ENCODE data around the gene ACTN4. TPM values are rescaled to one million over a fixed set of nuclear protein-coding genes. Genes with fewer than 3 reads are reported as not detected.
"Not testable (repeated sequence)": the region's sequence is repeated elsewhere in the genome, so short reads cannot be mapped to it uniquely, and the experiment has no call there.

The ACTN4 gene
- total and polyA plus RNA-seq, 2 of the 4 experiments (the other 2 are of a cell fraction): 541 to 659 TPM

DNA sequence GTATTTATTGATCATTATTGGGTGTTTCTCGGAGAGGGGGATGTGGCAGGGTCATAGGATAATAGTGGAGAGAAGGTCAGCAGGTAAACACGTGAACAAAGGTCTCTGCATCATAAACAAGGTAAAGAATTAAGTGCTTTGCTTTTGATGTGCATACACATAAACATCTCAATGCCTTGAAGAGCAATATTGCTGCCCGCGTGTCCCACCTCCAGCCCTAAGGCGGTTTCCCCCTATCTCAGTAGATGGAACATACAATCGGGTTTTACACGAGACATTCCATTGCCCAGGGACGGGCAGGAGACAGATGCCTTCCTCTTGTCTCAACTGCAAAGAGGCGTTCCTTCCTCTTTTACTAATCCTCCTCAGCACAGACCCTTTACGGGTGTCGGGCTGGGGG, 16.1 kb upstream of the ACTN4 start:
- ATAC-seq (ENCODE audit: low read depth); H2AK9ac ChIP-seq (replicated peaks; ENCODE audit: low read depth, low read length, poor library complexity); H3K18ac ChIP-seq (ENCODE audit: low read depth, low read length); H2BK5ac ChIP-seq (ENCODE audit: low read depth, low read length, poor library complexity, severe bottlenecking); H3K9me3 ChIP-seq (ENCODE audit: control insufficient read depth, insufficient read depth, low read length); H3K56ac ChIP-seq (ENCODE audit: extremely low read depth, insufficient read depth, low read length); H3K4me2 ChIP-seq (ENCODE audit: low read depth, low read length); H3K9me1 ChIP-seq (ENCODE audit: insufficient read depth, low read length); H2BK20ac ChIP-seq (ENCODE audit: low read depth, low read length); H3K14ac ChIP-seq (replicated peaks; ENCODE audit: low read depth, low read length); H4K91ac ChIP-seq (ENCODE audit: insufficient read depth, low read depth, low read length); H3K27me3 ChIP-seq (ENCODE audit: control insufficient read depth, insufficient read depth, low read length); H4K20me1 ChIP-seq (ENCODE audit: insufficient read depth, low read length); CTCF ChIA-PET; H3K4me3 ChIP-seq (ENCODE audit: insufficient read depth, low read depth, low read length); H3K9ac ChIP-seq (ENCODE audit: low read depth, low read length); H2BK15ac ChIP-seq (ENCODE audit: low read depth, low read length); H2AK5ac ChIP-seq (ENCODE audit: low read depth, low read length); H3K27ac ChIP-seq (ENCODE audit: insufficient read depth, low read length); H2AFZ ChIP-seq (replicated peaks; ENCODE audit: low read length, poor library complexity); H2BK120ac ChIP-seq (ENCODE audit: low read depth, low read length); H3K4me1 ChIP-seq (ENCODE audit: control insufficient read depth, insufficient read depth, low read length); H3K23ac ChIP-seq (ENCODE audit: low read depth, low read length); H3K4ac ChIP-seq (ENCODE audit: low read depth, low read length); POLR2A ChIA-PET (ENCODE audit: unreplicated experiment); BruUV-seq (replicated peaks); dilution Hi-C loops (cut with HindIII; ENCODE audit: low sequenced_read_pairs, unreplicated experiment); H4K5ac ChIP-seq (ENCODE audit: low read depth, low read length); H4K8ac ChIP-seq (ENCODE audit: low read depth in 2 of 2, low read length in 2 of 2); DNase-seq: not testable (repeated sequence)
- Histone ChIP-seq H3K36me3 (ENCODE audit: control insufficient read depth, insufficient read depth, low read length) (peaks cover 40% of the 10 kb centered on the region), H3K79me1 (ENCODE audit: low read depth in 1 of 2, low read length in 2 of 2) (peaks cover 16% of the 10 kb centered on the region in 2 experiments)
- intact Hi-C loops (cut with micrococcal nuclease) (loop anchor here (10.0 kb wide), 1 partner anchor 396 kb away; no protein-coding TSS in a partner anchor), in situ Hi-C loops (cut with MboI; ENCODE audit: low sequenced_read_pairs) (loop anchor here (25.0 kb wide), 1 partner anchor 394 kb away; no protein-coding TSS in a partner anchor)
- no CpG with 5 or more reads among the region's 11 CpGs for WGBS, 2 experiments (ENCODE audit: extremely low coverage in 2 of 2, insufficient read length in 1 of 2)

GRCh38 chr19:38631811-38632475, 15.5 kb upstream of the ACTN4 start:
- BruUV-seq (replicated peaks); H3K9me1 ChIP-seq (ENCODE audit: insufficient read depth, low read length); H3K9me3 ChIP-seq (ENCODE audit: control insufficient read depth, insufficient read depth, low read length); CTCF ChIA-PET; H4K8ac ChIP-seq (ENCODE audit: low read depth in 2 of 2, low read length in 2 of 2); H3K9ac ChIP-seq (ENCODE audit: low read depth, low read length); H3K56ac ChIP-seq (ENCODE audit: extremely low read depth, insufficient read depth, low read length); H2BK20ac ChIP-seq (ENCODE audit: low read depth, low read length); H4K91ac ChIP-seq (ENCODE audit: insufficient read depth, low read depth, low read length); H2BK15ac ChIP-seq (ENCODE audit: low read depth, low read length); H4K5ac ChIP-seq (ENCODE audit: low read depth, low read length); H2AK5ac ChIP-seq (ENCODE audit: low read depth, low read length); H3K27me3 ChIP-seq (ENCODE audit: control insufficient read depth, insufficient read depth, low read length); H2BK120ac ChIP-seq (ENCODE audit: low read depth, low read length); H2AFZ ChIP-seq (replicated peaks; ENCODE audit: low read length, poor library complexity); H2AK9ac ChIP-seq (replicated peaks; ENCODE audit: low read depth, low read length, poor library complexity); H3K4me2 ChIP-seq (ENCODE audit: low read depth, low read length); H3K4me1 ChIP-seq (ENCODE audit: control insufficient read depth, insufficient read depth, low read length); dilution Hi-C loops (cut with HindIII; ENCODE audit: low sequenced_read_pairs, unreplicated experiment); H3K14ac ChIP-seq (replicated peaks; ENCODE audit: low read depth, low read length); H3K18ac ChIP-seq (ENCODE audit: low read depth, low read length); H3K4ac ChIP-seq (ENCODE audit: low read depth, low read length); H3K4me3 ChIP-seq (ENCODE audit: insufficient read depth, low read depth, low read length); H2BK5ac ChIP-seq (ENCODE audit: low read depth, low read length, poor library complexity, severe bottlenecking); ATAC-seq (ENCODE audit: low read depth); H3K23ac ChIP-seq (ENCODE audit: low read depth, low read length); DNase-seq; H4K20me1 ChIP-seq (ENCODE audit: insufficient read depth, low read length); H3K27ac ChIP-seq (ENCODE audit: insufficient read depth, low read length): not testable (repeated sequence)
- peaks cover 19 to 21% of the 10 kb centered on the region in 2 experiments for H3K79me1 ChIP-seq (ENCODE audit: low read depth in 1 of 2, low read length in 2 of 2)
- intact Hi-C loops (cut with micrococcal nuclease): loop anchor here (10.0 kb wide), 1 partner anchor 397 kb away; no protein-coding TSS in a partner anchor
- POLR2A ChIA-PET (ENCODE audit: unreplicated experiment): interaction anchor here (0.7 kb wide), 1 partner anchor 11 kb away, joined by 11 read pairs; no protein-coding TSS in a partner anchor
- peaks cover 35% of the 10 kb centered on the region for H3K36me3 ChIP-seq (ENCODE audit: control insufficient read depth, insufficient read depth, low read length)
- in situ Hi-C loops (cut with MboI; ENCODE audit: low sequenced_read_pairs): loop anchor here (25.0 kb wide), 1 partner anchor 395 kb away; no protein-coding TSS in a partner anchor
- WGBS, 2 experiments (ENCODE audit: extremely low coverage in 2 of 2, insufficient read length in 1 of 2): no CpG with 5 or more reads among the region's 7 CpGs

Data from IMR-90 (cell line).